ENCODE data around the gene RALB. TPM values are rescaled to one million over a fixed set of nuclear protein-coding genes. Genes with fewer than 3 reads are reported as not detected.

The RALB gene
- total RNA-seq, 2 experiments from 2014 or later = 34.0 to 34.3 TPM

GRCh38 chr2:120330946-120331822, 78.5 kb downstream of the RALB start:
- ChIA-PET POLR2A (no interaction called here), CTCF (no interaction called here)
- H3K27ac Mint-ChIP-seq = no peak overlapping the region
- no peak for ATAC-seq
- no peaks in the 10 kb centered on the region for H3K36me3 Mint-ChIP-seq (ENCODE audit: low read depth)
- no peaks in the 10 kb centered on the region for H3K4me1 Mint-ChIP-seq
- intact Hi-C loops (cut with DNase I, micrococcal nuclease) = no loop called here
- H3K9me3 Mint-ChIP-seq (ENCODE audit: low read depth) = no peaks in the 10 kb centered on the region
- no peak for DNase-seq
- H3K4me3 Mint-ChIP-seq = no peak overlapping the region
- H3K27me3 Mint-ChIP-seq = peaks cover 11% of the 10 kb centered on the region

DNA sequence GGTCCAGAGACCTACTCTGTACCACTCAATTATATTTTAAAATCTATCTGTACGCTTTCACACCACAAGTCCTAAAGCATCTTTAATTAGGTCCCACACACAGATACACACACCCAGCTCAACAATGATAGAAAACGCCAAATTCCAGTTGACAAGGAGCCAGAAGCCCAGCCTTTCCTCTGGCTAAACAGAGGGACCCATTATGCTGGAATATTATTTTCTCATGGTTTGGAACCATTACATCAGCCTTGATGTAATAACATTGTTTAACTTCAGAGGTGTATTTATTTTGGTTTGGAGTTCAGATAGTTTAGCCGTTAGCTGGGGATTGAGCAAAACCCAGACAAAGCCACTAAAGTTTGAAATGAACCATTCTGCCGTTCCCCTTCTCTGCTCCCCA, 79.3 kb downstream of the RALB start:
- ATAC-seq = no peak
- Mint-ChIP-seq H3K4me3 (no peak overlapping the region), H3K36me3 (ENCODE audit: low read depth) (no peaks in the 10 kb centered on the region), H3K27me3 (peaks cover 14% of the 10 kb centered on the region), H3K9me3 (ENCODE audit: low read depth) (no peaks in the 10 kb centered on the region), H3K4me1 (no peaks in the 10 kb centered on the region), H3K27ac (no peak overlapping the region)
- ChIA-PET CTCF (no interaction called here), POLR2A (no interaction called here)
- no peak for DNase-seq
- intact Hi-C loops (cut with DNase I, micrococcal nuclease) = no loop called here

GRCh38 chr2:120332384-120332783, 79.7 kb downstream of the RALB start:
- ChIA-PET CTCF (no interaction called here), POLR2A (no interaction called here)
- no peak overlapping the region for H3K27ac Mint-ChIP-seq
- H3K27me3 Mint-ChIP-seq = peaks cover 17% of the 10 kb centered on the region
- ATAC-seq = no peak
- no peaks in the 10 kb centered on the region for H3K36me3 Mint-ChIP-seq (ENCODE audit: low read depth)
- H3K4me1 Mint-ChIP-seq = no peaks in the 10 kb centered on the region
- H3K4me3 Mint-ChIP-seq = no peak overlapping the region
- H3K9me3 Mint-ChIP-seq (ENCODE audit: low read depth) = no peaks in the 10 kb centered on the region
- no peak for DNase-seq
- intact Hi-C loops (cut with DNase I, micrococcal nuclease) = no loop called here

DNA sequence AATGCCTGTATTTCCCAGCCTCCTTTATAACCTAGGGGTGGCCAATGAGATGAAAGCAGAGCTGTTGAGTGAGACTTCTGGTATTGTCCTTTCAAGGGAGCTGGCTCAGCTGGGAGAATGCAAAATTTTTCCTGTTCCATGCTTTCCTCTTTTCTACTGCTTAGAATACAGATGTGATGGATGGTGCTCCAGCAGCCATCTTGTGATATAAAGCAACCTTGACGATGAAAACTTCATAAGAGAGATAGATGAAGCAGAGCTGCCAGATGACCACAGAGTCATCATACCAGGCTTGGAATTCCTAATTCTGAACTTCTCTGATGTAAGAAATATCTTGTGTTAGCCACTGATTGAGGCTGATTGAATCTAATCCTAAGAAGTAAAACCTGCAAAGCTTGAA, 81.4 kb downstream of the RALB start:
- no peaks in the 10 kb centered on the region for H3K4me1 Mint-ChIP-seq
- POLR2A ChIA-PET = no interaction called here
- H3K9me3 Mint-ChIP-seq (ENCODE audit: low read depth) = no peaks in the 10 kb centered on the region
- ATAC-seq (no peak), DNase-seq (no peak)
- no peak overlapping the region for H3K27ac Mint-ChIP-seq
- H3K4me3 Mint-ChIP-seq = no peak overlapping the region
- H3K27me3 Mint-ChIP-seq = peaks cover 22% of the 10 kb centered on the region
- CTCF ChIA-PET = interaction anchor here (0.7 to 1.4 kb wide), 3 partner anchors 9 to 1371 kb away, joined by 3 to 6 read pairs (median 4); no protein-coding TSS in a partner anchor
- H3K36me3 Mint-ChIP-seq (ENCODE audit: low read depth) = no peaks in the 10 kb centered on the region
- intact Hi-C loops (cut with DNase I, micrococcal nuclease) = no loop called here

GRCh38 chr2:120336749-120337148, 84.1 kb downstream of the RALB start:
- ATAC-seq (no peak), DNase-seq (no peak)
- CTCF ChIA-PET = no interaction called here
- Mint-ChIP-seq H3K27me3 (peaks cover 32% of the 10 kb centered on the region), H3K27ac (no peak overlapping the region), H3K9me3 (ENCODE audit: low read depth) (no peaks in the 10 kb centered on the region), H3K4me1 (no peaks in the 10 kb centered on the region), H3K36me3 (ENCODE audit: low read depth) (no peaks in the 10 kb centered on the region), H3K4me3 (no peak overlapping the region)
- intact Hi-C loops (cut with DNase I, micrococcal nuclease) = no loop called here
- POLR2A ChIA-PET = no interaction called here

DNA sequence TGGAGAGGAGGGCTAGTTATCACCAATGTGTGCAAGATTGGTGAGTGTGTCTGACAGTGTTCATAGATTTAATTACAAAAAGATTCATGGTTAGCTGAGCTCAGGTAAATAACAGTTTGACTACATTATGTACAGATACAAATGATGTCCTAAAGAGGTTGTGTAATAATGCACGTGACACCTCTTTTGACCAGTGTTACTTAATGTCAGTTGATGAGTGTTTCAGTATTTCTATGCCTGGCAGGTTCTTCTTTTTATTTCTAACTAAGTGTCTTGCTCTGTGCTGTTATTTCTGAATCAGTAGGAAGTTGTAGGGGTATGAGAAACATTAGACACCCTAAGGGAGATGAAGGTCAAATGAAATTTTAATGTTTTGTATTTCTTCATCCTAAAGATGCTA, 85.4 kb downstream of the RALB start:
- peaks cover 42% of the 10 kb centered on the region for H3K27me3 Mint-ChIP-seq
- no peaks in the 10 kb centered on the region for H3K9me3 Mint-ChIP-seq (ENCODE audit: low read depth)
- H3K27ac Mint-ChIP-seq = no peak overlapping the region
- DNase-seq = no peak
- CTCF ChIA-PET = no interaction called here
- no peak for ATAC-seq
- POLR2A ChIA-PET = no interaction called here
- H3K4me3 Mint-ChIP-seq = no peak overlapping the region
- H3K36me3 Mint-ChIP-seq (ENCODE audit: low read depth) = no peaks in the 10 kb centered on the region
- peaks cover 4% of the 10 kb centered on the region for H3K4me1 Mint-ChIP-seq
- intact Hi-C loops (cut with DNase I, micrococcal nuclease) = no loop called here

- DNase-seq = no peak
- ATAC-seq = no peak
- Mint-ChIP-seq H3K4me3 (no peak overlapping the region), H3K36me3 (ENCODE audit: low read depth) (no peaks in the 10 kb centered on the region), H3K4me1 (peaks cover 14% of the 10 kb centered on the region), H3K9me3 (ENCODE audit: low read depth) (no peaks in the 10 kb centered on the region), H3K27me3 (peaks cover 38% of the 10 kb centered on the region), H3K27ac (no peak overlapping the region)
- POLR2A ChIA-PET = no interaction called here
- CTCF ChIA-PET = interaction anchor here (0.7 to 2.2 kb wide), 3 partner anchors 78 to 333 kb away, joined by 3 to 9 read pairs (median 5); no protein-coding TSS in a partner anchor
- intact Hi-C loops (cut with DNase I, micrococcal nuclease) = loop anchor here (2.0 to 10.0 kb wide), 4 partner anchors 173 to 735 kb away; partner anchors contain the start of gene PTPN4 (in 1 of the 2)
Measured at GRCh38 chr2:120341977-120342376, 89.3 kb downstream of the RALB start.

DNA sequence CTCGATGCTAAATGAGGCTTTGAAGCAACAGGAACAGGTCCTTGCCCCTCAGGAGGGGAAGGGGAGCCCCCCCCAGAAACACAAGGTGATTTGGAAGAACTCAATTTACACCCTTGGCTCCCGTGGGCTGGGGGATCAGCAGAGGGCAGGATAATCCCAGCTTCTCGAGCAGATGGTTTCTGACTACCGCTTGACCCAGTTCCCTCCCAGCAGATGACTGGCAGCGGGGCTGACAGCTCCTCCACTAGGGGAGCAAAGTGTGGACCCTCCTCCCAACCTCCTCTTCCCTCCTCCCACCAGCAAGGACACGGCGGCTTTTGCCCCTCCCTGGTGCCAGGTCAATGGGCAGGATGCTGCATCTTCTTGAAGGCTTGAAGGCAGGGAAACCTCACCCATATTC, 89.8 kb downstream of the RALB start:
- ATAC-seq (no peak), DNase-seq (no peak)
- no peaks in the 10 kb centered on the region for H3K36me3 Mint-ChIP-seq (ENCODE audit: low read depth)
- ChIA-PET POLR2A (no interaction called here), CTCF (interaction anchor here (0.7 to 2.2 kb wide), 8 partner anchors 25 to 338 kb away, joined by 3 to 9 read pairs (median 4); no protein-coding TSS in a partner anchor)
- no peaks in the 10 kb centered on the region for H3K9me3 Mint-ChIP-seq (ENCODE audit: low read depth)
- H3K4me1 Mint-ChIP-seq = peaks cover 19% of the 10 kb centered on the region
- peaks cover 39% of the 10 kb centered on the region for H3K27me3 Mint-ChIP-seq
- intact Hi-C loops (cut with DNase I, micrococcal nuclease) = loop anchor here (2.0 to 10.0 kb wide), 4 partner anchors 172 to 735 kb away; partner anchors contain the start of gene PTPN4 (in 1 of the 2)
- no peak overlapping the region for H3K27ac Mint-ChIP-seq
- H3K4me3 Mint-ChIP-seq = no peak overlapping the region

DNA sequence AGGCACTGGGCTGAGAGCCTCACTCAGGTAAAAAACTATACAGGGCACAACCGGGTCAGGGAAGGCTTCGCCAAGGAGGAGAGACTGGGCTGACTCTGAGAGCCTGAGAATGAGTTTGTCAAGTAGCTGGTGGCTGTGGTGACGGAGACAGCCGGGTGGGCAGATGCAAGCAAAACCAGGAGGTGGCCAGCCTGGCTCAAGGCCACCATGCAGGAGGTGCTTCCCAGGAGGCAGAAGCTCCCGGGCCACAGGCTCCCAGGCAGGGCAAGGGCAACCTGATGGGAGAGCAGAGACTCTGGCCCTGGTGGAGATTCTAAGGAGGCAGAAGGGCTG, 90.4 kb downstream of the RALB start:
- ChIA-PET POLR2A (no interaction called here), CTCF (interaction anchor here (0.7 to 2.2 kb wide), 16 partner anchors 9 to 338 kb away, joined by 3 to 9 read pairs (median 4); no protein-coding TSS in a partner anchor)
- intact Hi-C loops (cut with DNase I, micrococcal nuclease) = loop anchor here (1.0 to 10.0 kb wide), 9 partner anchors 94 to 734 kb away; partner anchors contain the start of gene PTPN4 (in 1 of the 2)
- Mint-ChIP-seq H3K9me3 (ENCODE audit: low read depth) (no peaks in the 10 kb centered on the region), H3K27me3 (peaks cover 45% of the 10 kb centered on the region), H3K36me3 (ENCODE audit: low read depth) (no peaks in the 10 kb centered on the region), H3K4me3 (no peak overlapping the region), H3K4me1 (peaks cover 22% of the 10 kb centered on the region), H3K27ac (no peak overlapping the region)
- DNase-seq (no peak), ATAC-seq (no peak)

- H3K4me1 Mint-ChIP-seq = peaks cover 22% of the 10 kb centered on the region
- H3K9me3 Mint-ChIP-seq (ENCODE audit: low read depth) = no peaks in the 10 kb centered on the region
- H3K4me3 Mint-ChIP-seq = peak overlapping the region; percentile 21
- H3K27ac Mint-ChIP-seq = no peak overlapping the region
- H3K27me3 Mint-ChIP-seq = peaks cover 48% of the 10 kb centered on the region
- POLR2A ChIA-PET = no interaction called here
- no peaks in the 10 kb centered on the region for H3K36me3 Mint-ChIP-seq (ENCODE audit: low read depth)
- DNase-seq (peak; percentile 84), ATAC-seq (peak; percentile 71)
- CTCF ChIA-PET = interaction anchor here (0.5 to 2.2 kb wide), 17 partner anchors 9 to 979 kb away, joined by 3 to 9 read pairs (median 4); no protein-coding TSS in a partner anchor
- intact Hi-C loops (cut with DNase I, micrococcal nuclease) = loop anchor here (1.0 to 10.0 kb wide), 9 partner anchors 94 to 734 kb away; partner anchors contain the start of gene PTPN4 (in 1 of the 2)
Measured at GRCh38 chr2:120343433-120344105, 90.9 kb downstream of the RALB start.
